HG02798 (cell line): ENCODE measurements around the gene CAMKK1.

ENCODE experiments used
- ATAC-seq: cut with Tn5 transposase; IDR thresholded peaks from one replicate; pipeline ENCODE4 v1.9.1; 2021; ENCODE audit warnings: mild to moderate bottlenecking; ENCODE audit not compliant: unreplicated experiment, poor library complexity

CAMKK1 gene

DNA sequence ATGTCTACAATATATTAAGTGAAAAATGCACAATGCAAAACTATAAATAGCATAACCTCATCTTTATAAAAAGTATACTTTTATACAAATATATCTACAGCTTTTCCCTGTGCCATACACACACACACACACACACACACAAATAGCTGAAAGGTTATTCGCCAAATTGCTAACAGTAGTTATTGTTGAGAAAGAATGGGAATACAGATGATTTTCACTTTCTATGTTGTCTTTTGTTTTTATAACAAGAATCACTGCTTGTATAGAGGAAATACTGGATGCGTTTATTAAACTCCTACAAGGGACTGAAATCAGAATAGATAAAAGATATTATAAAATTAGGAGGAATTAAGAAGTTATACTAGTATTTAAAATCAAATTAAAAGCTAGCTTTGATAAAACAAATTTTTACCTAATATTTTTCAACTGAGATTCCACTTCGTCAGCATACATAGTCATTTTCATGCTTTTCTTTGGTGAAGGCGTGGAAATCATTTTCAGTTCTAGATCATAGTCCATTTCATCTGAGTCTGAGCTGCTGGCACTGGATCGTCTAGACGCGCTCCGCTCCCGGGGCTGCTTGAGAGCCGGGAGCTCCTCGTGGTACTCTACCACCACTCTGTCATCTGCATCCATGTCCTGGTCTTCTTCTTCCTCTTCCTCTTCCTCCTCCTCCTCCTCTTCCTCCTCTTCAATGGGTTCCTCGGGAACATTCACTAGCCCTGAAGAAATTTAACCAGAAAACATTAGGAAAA is 74.8 kb downstream of the CAMKK1 start:
- ATAC-seq, result no peak

DNA sequence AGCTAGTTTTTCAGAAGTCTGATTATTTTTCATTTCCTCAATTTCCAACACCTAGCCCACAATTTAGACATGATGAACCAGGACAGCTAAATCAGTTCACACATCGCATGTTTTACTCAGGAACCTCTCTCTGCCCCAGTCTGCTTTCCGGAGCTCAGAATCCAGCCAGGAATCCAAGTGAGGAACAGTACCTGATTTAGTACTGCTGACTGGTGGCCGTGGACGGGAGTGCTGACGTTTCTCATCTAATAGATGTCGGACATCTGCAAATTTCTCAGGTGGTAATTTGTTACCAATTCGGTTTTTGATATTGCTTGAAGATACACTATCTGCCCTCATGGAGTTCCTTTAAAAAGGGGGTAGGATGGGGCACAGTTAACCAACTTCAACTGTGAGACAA is 76.9 kb downstream of the CAMKK1 start:
- ATAC-seq, result no peak

DNA sequence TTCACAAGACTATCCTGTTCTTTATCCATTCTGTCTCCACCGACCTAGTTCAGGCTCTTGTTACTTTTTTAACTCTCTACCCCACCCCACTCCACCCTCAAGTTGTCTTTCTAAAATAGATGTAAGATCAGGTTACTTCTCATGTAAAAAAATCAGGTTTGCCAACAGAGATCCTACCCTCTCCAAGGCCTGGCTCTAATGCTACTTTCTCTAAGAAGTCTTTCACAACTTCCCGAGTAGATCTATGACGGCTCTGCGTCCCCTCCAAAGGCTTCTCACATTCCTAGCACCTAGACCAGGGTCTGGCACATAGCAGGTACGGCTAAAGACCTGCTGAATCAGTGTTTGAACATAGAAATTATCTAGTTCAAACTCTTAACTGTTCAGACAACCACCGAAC is 77.7 kb downstream of the CAMKK1 start:
- no peak for ATAC-seq

DNA sequence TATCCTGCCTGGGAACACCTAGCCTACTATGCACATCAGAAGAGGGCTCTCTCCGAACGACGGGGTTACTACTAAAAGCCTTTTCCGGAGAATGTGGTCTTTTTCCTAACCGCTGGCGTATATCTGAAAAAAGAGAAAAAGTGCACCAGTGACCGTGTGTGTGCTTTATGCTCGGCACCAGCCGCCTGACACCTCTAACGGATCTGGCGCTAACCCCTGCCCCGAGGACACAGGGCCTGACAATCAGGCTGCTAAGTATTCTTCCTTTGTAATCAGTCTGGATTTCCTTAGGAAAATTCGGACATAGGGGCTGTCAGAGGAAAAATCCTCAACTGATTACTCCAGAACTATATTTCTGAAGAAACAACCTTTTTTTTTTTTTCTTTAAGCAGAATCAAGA is 78.5 kb downstream of the CAMKK1 start:
- no peak for ATAC-seq

DNA sequence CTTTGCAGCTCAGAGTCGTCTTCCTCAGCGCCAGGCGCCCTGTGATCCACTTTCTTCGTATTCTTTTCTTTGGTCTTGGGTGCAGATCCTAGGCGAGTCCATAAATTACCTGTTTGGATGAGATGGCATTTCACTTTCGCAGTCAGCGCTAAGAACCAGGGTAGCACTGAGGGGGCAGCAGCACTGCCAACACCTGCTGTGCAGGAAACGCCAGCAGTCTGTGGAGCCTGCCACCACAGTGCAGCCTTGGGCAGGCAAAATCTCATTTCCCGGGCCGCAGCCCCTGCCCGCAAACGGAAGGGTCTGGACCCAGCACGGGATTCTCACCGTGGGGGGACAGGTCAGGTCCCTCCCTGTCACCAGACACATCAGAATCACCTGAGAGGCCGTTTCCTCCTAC is 79.7 kb downstream of the CAMKK1 start:
- ATAC-seq, result no peak

DNA sequence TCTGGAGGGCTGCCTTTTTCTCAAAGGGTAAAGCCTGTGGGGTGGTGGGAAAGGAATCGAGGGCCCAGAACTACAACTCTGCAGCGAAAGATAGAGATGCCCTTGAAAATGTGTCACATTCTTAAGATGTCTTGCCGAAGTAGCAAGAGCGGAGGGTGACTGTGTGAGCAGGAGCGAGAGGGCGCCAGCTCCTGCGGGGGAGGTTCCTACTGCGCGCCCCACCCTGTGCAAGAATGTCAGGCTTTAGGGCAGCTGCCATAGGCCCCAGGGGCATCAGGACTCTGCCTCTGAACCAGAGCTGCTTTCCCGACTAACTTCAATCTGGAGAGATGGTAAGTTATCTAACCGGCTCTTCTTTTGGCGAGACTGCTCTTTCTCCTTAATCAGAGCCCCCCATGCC is 80.1 kb downstream of the CAMKK1 start:
- no peak for ATAC-seq

DNA sequence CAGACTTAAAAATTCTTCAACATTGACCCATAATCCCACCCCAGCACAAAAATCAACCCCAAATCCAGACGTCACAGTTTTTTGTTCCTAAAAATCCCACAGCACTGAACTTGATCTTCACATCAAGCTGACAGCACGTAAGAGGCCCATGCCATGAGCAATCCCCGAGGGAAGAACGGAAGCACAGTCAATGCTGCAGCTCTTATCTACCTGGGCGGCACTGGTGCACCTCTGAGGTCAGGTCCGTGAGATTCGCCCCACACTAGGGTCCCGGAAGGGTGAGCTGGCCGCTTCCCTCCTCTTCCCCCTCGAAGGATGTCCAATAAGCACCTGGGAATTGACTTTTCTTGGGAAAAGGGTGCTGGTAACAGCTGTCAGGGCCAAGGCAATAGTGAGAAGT is 80.6 kb downstream of the CAMKK1 start:
- no peak for ATAC-seq
